Activated T-cell treated with anti-CD3 and anti-CD28 coated beads, Interleukin-2, amount 50 U/mL, for 72 hours (primary cell): ENCODE measurements around the gene BLMH. TPM values are rescaled to one million over a fixed set of nuclear protein-coding genes. Genes with fewer than 3 reads are reported as not detected.
"Not testable (repeated sequence)": the region's sequence is repeated elsewhere in the genome, so short reads cannot be mapped to it uniquely, and the experiment has no call there.

Source experiments
- ATAC-seq, 2 donors: fragments of 150-1000 bp; cut with Tn5 transposase; replicated peaks in 1 of 2; 2 replicates each; pipeline ENCODE4 v1.10.0; 2021; ENCODE audit warnings: moderate library complexity in 2 of 2, mild to moderate bottlenecking in 1 of 2
- DNase-seq, 2 donors: peaks; one replicate each; pipeline ENCODE4 v3.0.0; 2021 to 2022; ENCODE audit warnings: mixed read lengths in 1 of 2
- H3K27ac Mint-ChIP-seq: one replicate; pipeline ENCODE4 v1.8.0; 2022; ENCODE audit warnings: mild to moderate bottlenecking, moderate library complexity, mixed read lengths
- H3K27me3 Mint-ChIP-seq: one replicate; pipeline ENCODE4 v1.8.0; 2022; ENCODE audit warnings: low read depth, mixed read lengths
- H3K36me3 Mint-ChIP-seq, 2 donors: one replicate each; pipeline ENCODE4 v1.8.0; 2022; ENCODE audit warnings: mixed read lengths in 2 of 2, mild to moderate bottlenecking in 1 of 2; ENCODE audit not compliant: insufficient read depth in 2 of 2
- H3K4me1 Mint-ChIP-seq: one replicate; pipeline ENCODE4 v1.8.0; 2022; ENCODE audit warnings: low read depth, mixed read lengths
- H3K4me3 Mint-ChIP-seq, 2 donors: one replicate each; pipeline ENCODE4 v1.8.0; 2022; ENCODE audit warnings: mild to moderate bottlenecking in 2 of 2, mixed read lengths in 2 of 2, moderate library complexity in 2 of 2
- H3K9me3 Mint-ChIP-seq, 2 donors: one replicate each; pipeline ENCODE4 v1.8.0; 2022; ENCODE audit warnings: mixed read lengths in 2 of 2
- total RNA-seq, 2 donors: library from RNA; stranded (reverse); gene quantifications; one replicate each; pipeline ENCODE4 v1.2.3, GENCODE V29; 2022

The BLMH gene
- total RNA-seq, 2 donors from 2014 or later: 49.5 to 63.9 TPM

DNA sequence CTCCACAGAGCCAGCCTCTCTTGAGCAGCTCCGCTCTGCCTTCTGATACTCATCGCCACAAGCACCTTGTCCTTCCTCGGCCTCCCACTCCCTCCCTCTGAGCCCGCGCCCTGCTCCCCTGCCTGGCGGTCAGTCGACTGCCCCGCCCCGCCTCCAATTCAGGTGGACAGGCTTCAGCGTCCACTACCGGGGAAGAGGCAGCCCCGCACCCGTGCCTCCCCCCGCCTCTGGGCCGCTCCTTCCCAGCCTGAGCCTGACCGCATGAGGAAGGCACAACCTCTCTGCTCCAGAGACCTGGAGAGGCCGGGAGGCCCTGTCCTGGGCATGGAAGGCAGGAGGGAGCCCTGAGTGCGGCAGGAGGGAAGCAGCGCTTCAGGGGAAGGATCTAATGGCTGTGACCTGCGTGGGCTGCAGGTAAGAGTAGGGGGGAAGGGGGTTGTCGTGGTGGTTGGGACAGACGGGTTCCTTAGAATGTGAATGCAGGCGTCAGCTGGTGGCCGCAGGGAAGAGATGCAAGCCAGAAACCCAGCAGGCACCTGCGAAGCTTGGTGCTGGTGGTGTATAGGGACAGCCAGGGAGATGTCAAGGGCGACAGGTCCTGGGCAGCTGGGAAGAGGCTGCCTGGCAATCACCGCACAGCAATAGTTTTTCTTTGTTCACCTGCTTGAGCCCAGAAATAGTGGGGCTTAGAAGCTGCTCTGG is 53.2 kb downstream of the BLMH start:
- Mint-ChIP-seq H3K9me3 (no peaks in the 10 kb centered on the region), H3K27me3 (peaks cover 67% of the 10 kb centered on the region)
- ATAC-seq: no peak

DNA sequence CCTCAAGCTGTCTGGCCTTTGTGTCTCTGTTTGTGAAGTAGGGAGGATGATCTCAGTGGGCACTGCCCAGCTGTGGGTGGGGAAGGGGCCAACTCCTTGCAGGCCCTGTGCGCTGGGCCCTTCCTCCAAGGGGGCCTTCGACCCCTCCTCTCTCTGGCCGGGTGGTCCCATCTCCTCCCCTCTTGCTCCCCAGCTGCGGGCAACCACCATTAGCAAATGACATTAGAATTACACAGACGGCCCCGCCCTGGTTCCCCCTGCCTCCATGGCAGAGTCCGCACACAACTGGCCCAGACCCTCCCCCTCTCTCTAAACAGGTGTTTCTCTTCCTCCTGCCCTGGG is 53.8 kb downstream of the BLMH start:
- Mint-ChIP-seq H3K27me3 (peaks cover 73% of the 10 kb centered on the region), H3K4me1 (peaks cover 31% of the 10 kb centered on the region), H3K27ac (no peak overlapping the region), H3K36me3 (no peaks in the 10 kb centered on the region), H3K9me3 (no peaks in the 10 kb centered on the region), H3K4me3 (no peak overlapping the region)
- no peak for DNase-seq
- ATAC-seq: no peak

More for the DNA sequence above, 53.2 kb downstream of the BLMH start:
- H3K4me1 Mint-ChIP-seq: peaks cover 31% of the 10 kb centered on the region
- H3K4me3 Mint-ChIP-seq: no peak overlapping the region
- no peak for DNase-seq
- H3K27ac Mint-ChIP-seq: no peak overlapping the region
- no peaks in the 10 kb centered on the region for H3K36me3 Mint-ChIP-seq

DNA sequence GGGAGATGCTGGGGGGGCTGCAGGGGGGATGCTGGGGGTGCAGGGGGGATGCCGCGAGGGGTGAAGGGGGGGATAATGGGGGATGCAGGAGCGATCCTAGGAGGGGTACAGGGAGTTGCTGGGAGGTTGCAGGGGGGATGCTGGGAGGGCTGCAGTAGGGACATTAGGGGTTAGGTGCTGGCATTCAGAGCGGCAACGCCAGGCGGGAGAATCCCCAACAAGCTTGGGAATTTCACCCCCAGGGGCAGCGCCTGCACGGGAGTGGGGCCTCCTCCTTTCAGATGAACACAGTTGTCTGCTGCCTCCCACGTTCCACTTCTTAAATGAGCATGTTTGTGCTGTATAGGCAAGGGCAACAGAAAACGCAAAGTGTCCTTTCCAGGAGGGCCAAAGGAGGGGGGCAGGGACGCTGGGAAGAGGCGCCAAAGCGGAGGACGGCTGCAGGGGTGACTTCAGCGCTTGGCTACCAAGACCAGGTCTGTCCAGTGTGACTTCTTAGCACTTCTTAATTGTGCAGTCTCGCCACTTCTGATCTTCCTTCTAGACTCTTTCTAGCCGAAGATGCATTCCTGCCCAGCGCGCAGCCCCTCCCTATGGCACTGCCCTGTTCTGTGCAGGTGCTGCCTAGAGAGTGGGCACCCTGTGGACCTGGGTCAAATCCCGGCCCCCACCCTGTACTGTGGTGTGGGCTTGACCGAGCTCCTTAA is 54.3 kb downstream of the BLMH start:
- Mint-ChIP-seq H3K27me3 (peaks cover 78% of the 10 kb centered on the region), H3K36me3 (no peaks in the 10 kb centered on the region), H3K4me1 (peaks cover 31% of the 10 kb centered on the region), H3K27ac (no peak overlapping the region), H3K9me3 (no peaks in the 10 kb centered on the region), H3K4me3 (peak overlapping the region; percentile 27 to 31)
- ATAC-seq (peak in 1 of 2 donors; percentile 7), DNase-seq (no peak)

DNA sequence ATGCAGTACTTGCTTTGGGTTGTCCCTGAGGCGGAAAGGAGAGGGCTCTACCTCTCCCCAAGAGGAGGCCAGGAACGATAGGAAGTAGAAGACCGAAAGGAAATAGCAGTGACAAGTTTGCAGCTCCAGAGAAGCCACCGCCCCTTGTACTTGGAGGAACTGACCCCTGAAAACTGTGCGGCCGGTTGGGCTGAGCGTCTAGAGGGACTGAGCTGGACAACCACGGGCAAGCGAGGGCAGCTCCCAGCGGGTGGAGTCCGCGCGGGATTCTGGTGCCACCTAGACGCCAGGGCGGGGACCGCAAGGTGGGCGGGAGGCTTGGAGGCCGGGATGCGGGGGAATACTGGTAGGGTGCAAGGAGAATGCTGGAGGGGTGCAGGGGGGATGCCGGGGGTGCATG is 55.0 kb downstream of the BLMH start:
- Mint-ChIP-seq H3K4me3 (peak overlapping the region; percentile 45 to 83), H3K27ac (no peak overlapping the region), H3K27me3 (peaks cover 85% of the 10 kb centered on the region), H3K36me3 (no peaks in the 10 kb centered on the region), H3K9me3 (no peaks in the 10 kb centered on the region), H3K4me1 (peaks cover 31% of the 10 kb centered on the region)
- ATAC-seq (peak in 1 of 2 donors; percentile 41), DNase-seq (peak; percentile 27 to 36)

DNA sequence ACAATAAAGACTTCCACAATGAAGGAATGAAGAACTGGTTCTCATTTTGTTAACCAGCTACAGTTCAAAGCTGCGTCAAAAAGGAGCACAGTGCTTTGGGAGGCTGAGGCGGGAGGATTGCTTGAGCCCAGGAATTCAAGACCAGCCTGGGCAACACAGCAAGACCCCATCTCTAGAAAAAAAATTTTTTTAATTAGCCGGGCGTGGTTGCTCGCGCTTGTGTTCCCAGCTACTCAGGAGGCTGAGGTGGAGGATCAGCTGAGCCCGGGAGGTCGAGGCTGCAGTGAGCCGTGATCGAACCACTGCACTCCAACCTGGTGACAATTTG is 55.5 kb downstream of the BLMH start:
- Mint-ChIP-seq H3K36me3 (no peaks in the 10 kb centered on the region), H3K27ac (no peak overlapping the region), H3K9me3 (no peaks in the 10 kb centered on the region), H3K4me1 (peaks cover 31% of the 10 kb centered on the region), H3K27me3 (peaks cover 86% of the 10 kb centered on the region), H3K4me3 (peak overlapping the region; percentile 83 to 84)
- ATAC-seq: no peak
- DNase-seq: no peak

DNA sequence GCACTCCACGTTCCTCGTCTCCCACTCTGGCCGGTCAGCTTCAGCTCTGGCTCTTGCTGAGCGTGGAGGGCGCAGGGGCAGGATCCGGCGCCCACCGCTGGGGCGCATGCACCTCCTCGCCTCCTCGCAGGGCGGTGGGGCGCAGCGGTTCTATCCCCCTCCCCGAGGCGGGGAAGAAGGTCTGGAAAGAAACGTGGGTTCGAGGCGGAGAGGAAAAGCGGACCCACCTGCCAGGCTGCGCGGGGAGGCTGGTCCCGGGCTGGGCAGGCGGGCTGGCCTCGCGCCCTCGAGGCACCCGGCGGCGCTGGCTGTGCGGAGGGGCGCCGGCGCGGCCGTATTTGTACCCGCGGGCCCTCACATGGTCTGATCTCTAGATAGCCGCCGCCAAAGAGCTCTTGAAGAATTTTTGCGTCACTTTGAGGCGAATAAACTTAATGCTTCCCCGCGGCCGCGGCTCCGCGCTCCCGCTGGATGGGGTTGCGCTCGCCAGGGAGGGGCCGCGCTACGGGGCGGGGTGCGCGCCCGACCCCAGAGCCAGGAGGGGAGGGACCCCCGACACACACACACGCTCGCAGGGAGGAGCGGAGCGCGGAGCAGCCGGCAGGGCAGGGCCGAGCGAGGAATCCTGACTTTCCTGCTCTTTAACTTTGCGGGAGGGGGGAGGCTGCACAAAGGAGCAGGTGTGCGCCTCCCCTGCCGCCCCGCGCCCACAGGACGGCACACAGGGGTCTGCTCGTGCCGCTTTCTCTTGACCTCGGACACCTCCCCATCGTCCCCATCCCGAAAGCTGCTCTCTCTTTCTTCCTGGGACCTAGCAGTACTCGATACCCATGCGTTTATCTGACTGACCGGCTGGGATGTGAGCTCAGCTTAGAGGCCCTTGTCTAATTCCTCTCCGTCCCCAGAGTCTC is 56.1 kb downstream of the BLMH start, which contains the start of gene SLC6A4:
SLC6A4 (minus strand) TSS at position 312 of the 911 bp plus-strand sequence. CDS start 13,739 bp downstream, outside the sequence.
- Mint-ChIP-seq H3K9me3 (no peaks in the 10 kb centered on the region), H3K4me3 (peak within 1 kb of the TSS; percentile 83 to 84), H3K36me3 (no peaks in the 10 kb centered on the region), H3K4me1 (peaks cover 31% of the 10 kb centered on the region), H3K27ac (no peak within 1 kb of the TSS), H3K27me3 (peaks cover 83% of the 10 kb centered on the region)
- DNase-seq: no peak
- ATAC-seq: peak; percentile 27 to 40

DNA sequence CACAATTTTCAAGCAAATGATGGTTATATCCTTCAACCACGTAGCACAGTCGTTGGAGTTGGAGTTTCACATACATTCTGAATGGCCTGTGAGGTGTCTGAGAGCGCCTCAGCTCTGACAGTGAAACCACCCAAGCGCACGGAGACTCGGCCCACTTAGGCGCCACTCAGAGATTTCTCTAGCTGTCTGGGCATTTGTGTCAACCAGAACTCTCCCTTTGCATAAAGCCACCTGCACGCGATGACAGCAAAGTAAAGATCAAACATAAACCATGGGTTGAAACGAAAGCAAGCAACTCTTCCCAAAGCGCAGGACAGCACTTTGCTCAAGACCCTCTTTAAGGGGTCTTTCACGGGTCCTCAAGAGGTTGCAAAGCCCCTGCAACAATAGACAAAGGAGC is 56.8 kb downstream of the BLMH start:
- Mint-ChIP-seq H3K27me3 (peaks cover 87% of the 10 kb centered on the region), H3K4me1 (peaks cover 35% of the 10 kb centered on the region), H3K36me3 (no peaks in the 10 kb centered on the region), H3K27ac (no peak overlapping the region), H3K4me3 (peak overlapping the region; percentile 57 to 70), H3K9me3 (no peaks in the 10 kb centered on the region)
- ATAC-seq: peak; percentile 36 to 54
- no peak for DNase-seq

DNA sequence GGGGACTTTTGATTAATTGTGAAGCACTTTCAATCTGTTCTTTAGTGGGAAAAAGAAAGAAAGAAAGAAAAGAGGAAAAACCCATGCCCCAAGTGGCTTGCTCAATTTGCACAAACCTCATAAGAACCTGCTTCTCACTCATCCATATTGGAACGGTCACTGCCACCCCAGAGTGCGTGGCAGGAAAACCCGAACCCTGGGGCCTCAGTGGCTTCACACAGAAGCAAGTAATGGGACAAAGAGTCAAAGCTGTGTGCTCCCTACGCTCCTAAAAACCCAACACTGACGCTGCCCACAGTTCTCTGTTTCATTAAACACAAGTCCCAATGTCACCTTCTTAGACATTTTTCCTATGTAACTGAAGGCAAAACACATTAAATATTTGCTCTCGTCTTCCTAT is 57.4 kb downstream of the BLMH start:
- Mint-ChIP-seq H3K27me3 (peaks cover 87% of the 10 kb centered on the region), H3K27ac (no peak overlapping the region), H3K4me3 (no peak overlapping the region), H3K4me1 (peaks cover 35% of the 10 kb centered on the region), H3K36me3 (no peaks in the 10 kb centered on the region), H3K9me3 (no peaks in the 10 kb centered on the region)
- DNase-seq (no peak), ATAC-seq (no peak)

DNA sequence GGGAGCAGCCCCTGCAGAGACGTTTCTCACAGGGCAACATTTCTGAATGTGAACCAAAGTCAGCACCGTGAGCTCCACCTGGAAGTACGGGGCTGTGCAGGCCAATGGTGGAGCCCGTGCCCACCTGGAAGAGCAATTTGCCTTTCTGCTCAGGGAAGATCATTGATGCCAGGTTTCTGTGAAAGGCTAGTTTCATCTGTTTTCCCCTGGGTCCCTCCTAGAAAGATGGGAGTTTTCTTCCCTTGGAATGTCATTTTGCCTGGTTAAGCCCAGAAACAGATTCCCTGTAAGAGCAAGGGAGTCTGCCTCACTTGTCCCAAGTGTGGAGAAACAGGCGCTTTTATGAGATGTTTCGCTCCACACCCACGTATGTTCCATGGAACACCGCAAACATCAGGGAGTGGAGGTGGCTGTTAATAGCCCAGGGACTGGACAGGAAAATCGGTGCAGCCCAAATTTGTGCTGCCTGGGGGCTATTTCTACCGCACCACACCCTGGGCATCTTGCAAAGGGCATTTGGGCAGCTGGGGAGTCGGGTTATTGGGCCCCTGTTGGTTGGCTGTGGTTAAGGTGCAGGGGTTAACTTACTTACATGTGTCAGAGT is 58.8 kb downstream of the BLMH start:
- ATAC-seq (no peak), DNase-seq (no peak)
- no peak overlapping the region for H3K27ac Mint-ChIP-seq
- peaks cover 87% of the 10 kb centered on the region for H3K27me3 Mint-ChIP-seq
- H3K4me3 Mint-ChIP-seq: no peak overlapping the region
- peaks cover 25% of the 10 kb centered on the region for H3K4me1 Mint-ChIP-seq
- H3K36me3 Mint-ChIP-seq: no peaks in the 10 kb centered on the region
- H3K9me3 Mint-ChIP-seq: no peaks in the 10 kb centered on the region

DNA sequence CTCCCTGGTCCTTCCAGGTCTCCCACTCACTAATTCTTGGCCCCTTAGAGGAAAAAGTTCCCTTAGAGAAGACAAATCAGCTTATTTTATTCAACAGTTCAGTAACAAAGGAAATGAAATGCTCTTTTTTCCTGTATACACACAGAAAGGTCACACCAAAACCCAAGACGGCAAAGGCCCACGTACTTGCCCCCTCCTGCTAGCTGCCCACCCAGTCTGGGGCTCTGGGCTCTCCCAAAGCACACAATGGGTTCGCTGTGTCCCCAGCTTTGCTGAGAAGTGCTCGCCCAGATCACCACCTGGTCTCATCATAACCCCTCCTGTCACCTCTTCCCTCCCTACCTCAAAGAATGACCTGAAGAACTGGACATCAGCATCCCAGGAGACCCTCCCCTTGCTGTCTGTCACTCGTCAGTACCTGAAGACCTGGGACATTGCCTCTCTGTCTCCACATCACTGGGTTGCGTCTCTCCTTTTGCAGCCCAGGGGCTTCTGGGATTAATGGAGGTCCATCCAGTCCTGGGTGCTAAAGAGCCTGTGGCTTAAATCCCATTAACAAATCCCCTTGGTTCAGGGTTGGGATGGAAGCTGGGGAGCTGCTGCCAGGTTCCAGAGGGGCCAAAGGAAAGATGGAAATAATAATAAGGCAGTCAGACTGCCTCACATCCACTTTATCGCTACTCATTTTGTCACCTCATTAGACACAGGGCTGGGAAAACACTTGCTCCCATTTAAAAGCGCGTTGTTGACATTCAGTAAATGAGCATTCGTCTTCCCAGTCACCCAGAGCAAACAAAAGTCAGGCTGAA is 59.5 kb downstream of the BLMH start:
- H3K9me3 Mint-ChIP-seq: no peaks in the 10 kb centered on the region
- ATAC-seq (no peak), DNase-seq (no peak)
- H3K36me3 Mint-ChIP-seq: no peaks in the 10 kb centered on the region
- H3K4me3 Mint-ChIP-seq: no peak overlapping the region
- no peak overlapping the region for H3K27ac Mint-ChIP-seq
- peaks cover 81% of the 10 kb centered on the region for H3K27me3 Mint-ChIP-seq
- peaks cover 21% of the 10 kb centered on the region for H3K4me1 Mint-ChIP-seq

DNA sequence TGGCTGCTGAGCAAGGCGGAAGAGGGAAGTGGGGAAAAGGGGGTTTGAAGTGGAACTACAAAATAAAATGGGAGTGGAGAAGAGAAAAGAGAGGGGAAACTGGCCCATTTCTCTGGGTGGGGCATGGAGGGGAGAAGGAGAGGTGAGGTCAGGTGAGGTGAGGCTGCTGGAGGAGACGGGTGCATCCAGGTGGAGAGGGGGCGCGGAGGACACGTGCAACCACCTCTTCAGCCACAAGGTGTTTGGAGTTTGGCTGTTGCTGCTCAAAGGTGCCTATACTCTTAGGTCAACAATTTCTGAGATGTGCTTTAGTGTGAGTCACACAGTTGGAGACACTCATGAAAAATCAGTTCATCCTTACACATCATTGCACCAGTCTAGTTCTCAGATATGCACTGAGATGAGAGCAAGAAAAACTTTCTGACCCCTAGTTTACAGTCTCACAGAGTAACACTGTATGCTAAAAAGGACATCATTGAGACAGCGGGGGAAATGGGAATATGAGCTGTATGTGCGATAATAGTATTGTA is 61.1 kb downstream of the BLMH start:
- H3K36me3 Mint-ChIP-seq: no peaks in the 10 kb centered on the region
- peaks cover 10% of the 10 kb centered on the region for H3K4me1 Mint-ChIP-seq
- H3K27ac Mint-ChIP-seq: no peak overlapping the region
- DNase-seq (no peak), ATAC-seq (no peak)
- no peak overlapping the region for H3K4me3 Mint-ChIP-seq
- H3K9me3 Mint-ChIP-seq: no peaks in the 10 kb centered on the region
- H3K27me3 Mint-ChIP-seq: peaks cover 71% of the 10 kb centered on the region

DNA sequence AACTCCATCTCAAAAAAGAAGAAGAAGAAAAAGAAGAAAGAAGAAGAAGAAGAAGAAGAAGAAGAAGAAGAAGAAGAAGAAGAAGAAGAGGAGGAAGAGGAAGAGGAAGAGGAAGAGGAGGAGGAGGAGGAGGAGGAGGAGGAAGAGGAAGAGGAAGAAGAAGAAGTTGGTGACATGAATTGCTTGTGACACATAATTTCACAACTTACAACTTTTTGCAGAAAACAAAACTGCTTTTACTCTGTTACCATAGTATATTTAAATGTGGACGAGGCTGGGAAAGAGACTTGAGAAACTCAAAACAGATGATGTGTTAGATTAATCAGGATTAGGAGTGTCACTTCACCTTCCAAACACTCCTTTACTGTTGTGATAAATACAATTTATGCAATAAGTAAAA is 61.7 kb downstream of the BLMH start:
- H3K9me3 Mint-ChIP-seq, H3K36me3 Mint-ChIP-seq, H3K4me1 Mint-ChIP-seq, ATAC-seq, H3K4me3 Mint-ChIP-seq, H3K27ac Mint-ChIP-seq, DNase-seq: not testable (repeated sequence)
- H3K27me3 Mint-ChIP-seq: peaks cover 71% of the 10 kb centered on the region
